Retinal pigment epithelial cell (primary cell): ENCODE measurements around the gene CAPRIN1.
"Not testable (repeated sequence)": the region's sequence is repeated elsewhere in the genome, so short reads cannot be mapped to it uniquely, and the experiment has no call there.

Experiments used
- DNase-seq: peaks from one replicate; pipeline ENCODE4 v3.0.0-alpha.2; 2010; ENCODE audit warnings: low read depth
- H3K4me3 ChIP-seq: 2 replicates; pipeline ENCODE4 v1.5.1; 2011; ENCODE audit warnings: mild to moderate bottlenecking, low read length, control low read depth, moderate library complexity
- CTCF ChIP-seq: conservative IDR thresholded peaks from 2 replicates; pipeline ENCODE4 v1.5.1; 2011; ENCODE audit warnings: low read depth, low read length, control low read depth, inconsistent platforms

The CAPRIN1 gene

GRCh38 chr11:34063061-34063795, 11.7 kb downstream of the CAPRIN1 start:
- no peak overlapping the region for H3K4me3 ChIP-seq
- TF ChIP-seq CTCF: no peak
- DNase-seq: no peak

- no peak overlapping the region for H3K4me3 ChIP-seq
- DNase-seq: no peak
Measured at GRCh38 chr11:34064291-34064690, 12.8 kb downstream of the CAPRIN1 start.

GRCh38 chr11:34065505-34066203, 14.1 kb downstream of the CAPRIN1 start:
- peak; percentile 19 for TF ChIP-seq CTCF
- no peak for DNase-seq

More at GRCh38 chr11:34064291-34064690, 12.8 kb downstream of the CAPRIN1 start:
- no peak for TF ChIP-seq CTCF

GRCh38 chr11:34066766-34067165, 15.2 kb downstream of the CAPRIN1 start:
- H3K4me3 ChIP-seq, DNase-seq: not testable (repeated sequence)

More at GRCh38 chr11:34065505-34066203, 14.1 kb downstream of the CAPRIN1 start:
- no peak overlapping the region for H3K4me3 ChIP-seq

- no peak overlapping the region for H3K4me3 ChIP-seq
- no peak for DNase-seq
- no peak for TF ChIP-seq CTCF
Measured at GRCh38 chr11:34067383-34068065, 16.0 kb downstream of the CAPRIN1 start.

GRCh38 chr11:34068111-34068510, 16.6 kb downstream of the CAPRIN1 start:
- H3K4me3 ChIP-seq: no peak overlapping the region
- no peak for TF ChIP-seq CTCF
- no peak for DNase-seq

GRCh38 chr11:34071306-34071705, 19.8 kb downstream of the CAPRIN1 start:
- not testable (repeated sequence) for DNase-seq, H3K4me3 ChIP-seq
